HG03432 (cell line): ENCODE results near the gene GNG2.

Source experiments
- ATAC-seq: cut with Tn5 transposase; IDR thresholded peaks from one replicate; pipeline ENCODE4 v1.9.1; 2021; ENCODE audit warnings: mild to moderate bottlenecking, moderate library complexity; ENCODE audit not compliant: unreplicated experiment

The GNG2 gene

DNA sequence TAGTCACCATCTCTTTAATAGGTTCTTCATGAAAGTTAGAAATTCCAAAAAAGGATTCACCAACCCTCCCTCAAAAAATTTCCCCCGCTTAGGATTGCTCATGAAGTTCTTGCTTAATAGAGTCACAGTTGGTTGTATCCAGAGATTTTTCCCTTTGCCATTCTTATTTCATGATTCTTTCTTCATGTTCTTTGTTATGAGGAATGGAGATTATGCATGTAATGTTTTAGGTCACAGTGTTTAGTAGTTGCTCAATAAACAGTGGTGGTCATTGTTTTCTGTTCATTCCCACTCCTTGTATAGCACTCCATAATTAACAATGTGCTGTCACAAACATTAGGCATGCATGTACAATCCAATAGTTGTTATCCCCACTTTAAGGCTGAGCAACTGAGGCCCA lies 77.7 kb downstream of the GNG2 start:
- ATAC-seq, result no peak

DNA sequence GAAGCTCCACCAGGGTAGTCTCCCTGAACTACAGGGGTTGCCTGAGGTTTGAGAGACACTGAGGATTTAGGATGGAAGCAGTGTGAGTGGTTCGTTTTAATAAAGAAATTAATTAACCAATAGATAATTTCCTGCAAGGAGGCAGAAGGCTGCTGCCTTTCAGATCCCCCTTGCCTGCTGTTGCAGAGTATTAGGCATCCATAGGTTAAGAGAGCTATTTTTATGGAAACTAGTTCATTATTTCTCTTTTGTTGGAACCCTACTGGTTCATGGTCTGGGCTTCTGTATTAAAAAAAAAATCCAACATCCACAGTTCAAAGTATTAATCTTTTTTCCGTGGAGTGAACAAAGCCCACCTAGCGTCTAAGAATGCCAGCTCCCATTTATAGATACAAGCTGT lies 78.4 kb downstream of the GNG2 start:
- ATAC-seq, result no peak

DNA sequence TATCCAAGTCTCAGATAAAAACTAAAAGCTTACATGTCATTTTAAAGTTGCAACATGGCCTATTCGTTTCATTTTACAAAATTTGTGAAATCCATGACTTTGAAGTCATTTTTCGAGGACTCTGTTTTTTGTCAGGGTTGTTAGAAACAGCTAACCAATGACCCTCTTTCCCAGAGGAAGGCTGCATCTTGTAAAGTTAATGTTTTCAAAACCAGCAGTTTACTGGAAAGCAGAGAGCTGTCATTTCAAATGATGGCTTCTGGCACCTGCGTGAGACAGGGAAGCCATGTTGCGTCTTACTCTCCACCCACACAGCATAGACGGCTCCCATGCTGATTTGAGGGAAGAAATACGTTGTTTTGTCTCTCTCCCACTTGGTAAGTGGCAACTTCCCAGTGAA lies 78.8 kb downstream of the GNG2 start:
- no peak for ATAC-seq

DNA sequence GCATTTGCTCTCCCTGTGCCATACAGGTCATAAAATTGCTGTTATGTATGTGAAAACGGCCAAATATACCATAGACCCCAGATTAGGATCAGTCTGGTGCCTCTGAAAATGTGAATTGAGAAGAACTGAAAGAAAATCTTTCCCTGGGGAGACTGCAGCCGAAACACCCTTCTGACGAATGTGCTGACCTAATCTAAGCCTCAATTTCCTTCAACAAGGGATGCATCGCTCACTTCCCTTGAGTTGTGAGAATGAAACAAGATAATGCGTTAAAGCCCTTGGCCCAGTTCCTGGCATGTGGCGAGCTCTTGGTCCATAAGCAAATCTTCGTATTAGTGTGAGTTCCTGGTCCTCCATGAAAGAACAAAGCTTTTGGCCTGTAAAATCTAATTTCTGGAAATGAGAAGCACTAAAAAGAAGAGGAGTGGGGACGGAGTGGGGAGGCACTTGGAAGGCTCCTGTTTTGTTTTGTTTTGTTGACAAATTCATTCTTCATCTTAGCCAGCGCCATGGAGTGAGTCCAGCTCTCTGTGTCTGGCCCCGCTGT lies 79.4 kb downstream of the GNG2 start:
- ATAC-seq, result no peak

DNA sequence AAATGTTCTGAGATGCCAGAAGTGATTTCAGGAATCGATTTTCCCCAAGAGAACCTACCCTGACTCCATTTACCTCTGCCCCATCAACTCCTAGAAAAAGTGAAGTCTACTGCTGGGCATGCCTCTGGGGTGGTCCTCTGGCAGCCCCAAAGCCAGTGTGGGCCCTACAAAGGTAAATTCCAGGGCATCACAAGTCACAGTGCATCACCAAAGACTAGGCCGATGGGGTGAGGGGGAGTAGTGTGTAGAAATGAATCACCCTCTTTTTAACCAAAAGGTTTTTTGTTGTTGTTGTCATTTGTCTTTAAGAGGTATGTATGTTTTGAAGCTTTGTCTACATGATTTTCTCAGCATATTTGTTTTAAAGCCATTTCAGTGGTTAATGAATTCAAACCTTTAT lies 82.6 kb downstream of the GNG2 start:
- no peak for ATAC-seq

DNA sequence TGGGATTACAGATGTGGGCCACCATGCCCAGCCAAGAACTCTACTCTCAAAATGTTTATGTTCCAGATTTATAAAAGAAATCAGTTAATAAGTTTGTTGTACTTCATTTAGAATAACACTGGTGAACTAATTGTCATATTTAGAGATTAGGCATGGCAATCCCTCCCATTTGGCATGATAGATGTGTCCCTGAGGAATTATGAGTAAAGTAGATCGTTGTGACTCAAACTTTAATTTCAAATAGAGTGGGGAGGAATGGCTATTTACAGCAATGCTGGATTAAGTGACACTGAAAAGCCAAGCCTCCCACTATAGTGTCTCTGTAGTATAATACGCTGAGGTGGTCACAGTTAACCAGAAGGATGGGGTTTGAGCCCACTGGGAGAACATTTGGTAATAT lies 89.6 kb downstream of the GNG2 start:
- ATAC-seq, result no peak

DNA sequence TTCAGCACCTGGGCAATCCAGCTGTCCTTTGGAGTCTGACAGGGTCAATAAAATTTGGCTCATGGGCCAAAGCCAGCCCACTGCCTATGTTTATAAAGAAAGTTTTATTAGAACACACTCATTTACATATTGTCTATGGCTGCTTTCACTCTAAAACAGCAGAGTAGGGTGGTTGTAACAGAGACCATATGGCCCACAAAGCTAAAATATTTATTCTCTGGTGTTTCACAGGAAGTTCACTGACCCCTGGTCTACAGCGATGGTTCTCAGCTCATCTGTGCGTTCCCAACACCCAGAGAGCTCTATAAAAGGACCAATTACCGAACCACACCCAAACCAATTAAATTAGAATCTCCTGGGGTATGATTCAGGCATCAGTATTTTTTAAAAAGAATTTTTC lies 91.2 kb downstream of the GNG2 start:
- ATAC-seq, result no peak

DNA sequence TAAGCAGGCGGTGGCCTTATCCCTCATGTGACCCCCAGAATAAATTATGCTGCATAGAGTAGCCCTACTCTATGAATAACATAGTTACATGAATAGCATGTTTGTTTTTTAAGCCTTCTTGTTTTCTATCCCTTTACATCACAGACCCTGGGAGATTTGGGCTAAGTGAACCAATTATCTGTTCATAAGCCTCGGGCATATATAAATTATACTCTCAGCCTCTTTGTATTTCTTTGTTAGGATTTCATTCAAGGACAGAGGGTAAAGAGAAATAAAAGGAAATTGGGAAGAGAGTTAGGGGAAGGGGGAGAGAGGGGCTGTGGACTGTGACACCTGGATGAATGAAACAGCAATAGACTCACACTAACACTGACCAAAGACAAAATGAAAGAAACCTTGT lies 93.6 kb downstream of the GNG2 start:
- no peak for ATAC-seq

DNA sequence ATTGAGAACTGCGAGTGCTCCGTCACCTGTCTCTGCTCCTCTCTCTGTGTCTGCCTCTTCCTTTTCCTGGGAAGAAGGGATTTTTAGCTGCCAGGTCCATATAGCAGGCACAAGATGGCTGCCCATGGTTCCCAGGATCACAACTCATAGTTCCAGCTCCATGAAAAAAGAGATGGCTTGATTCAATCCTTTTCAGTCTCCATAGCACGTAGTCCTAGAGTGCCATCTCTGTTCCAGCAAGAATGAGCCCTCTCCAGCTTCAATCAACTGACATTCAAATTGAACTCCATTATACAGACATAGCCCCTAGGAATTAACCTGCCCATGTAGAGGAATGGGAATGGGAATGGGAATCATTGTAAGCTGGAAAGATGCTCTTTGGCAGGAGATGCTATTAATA lies 94.2 kb downstream of the GNG2 start:
- no peak for ATAC-seq

DNA sequence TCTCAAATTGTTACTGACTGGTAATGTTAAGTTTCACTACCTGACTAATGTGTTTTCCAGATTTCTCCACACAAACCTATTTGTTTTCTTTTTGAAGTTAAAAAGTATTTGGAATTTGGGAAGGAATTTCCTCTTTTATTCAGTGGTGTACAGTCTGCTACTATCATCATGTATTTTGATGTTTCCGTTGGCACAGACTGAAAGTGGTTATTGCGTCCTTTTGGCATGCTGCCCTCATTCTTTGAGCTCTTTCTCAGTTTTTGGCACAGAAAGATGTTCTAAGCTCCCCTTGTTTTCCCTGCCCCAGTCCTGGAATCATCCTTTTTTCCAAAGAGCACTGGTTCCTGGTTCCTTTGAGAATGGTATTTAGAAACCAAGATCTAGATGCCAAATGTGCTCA lies 97.5 kb downstream of the GNG2 start:
- no peak for ATAC-seq

DNA sequence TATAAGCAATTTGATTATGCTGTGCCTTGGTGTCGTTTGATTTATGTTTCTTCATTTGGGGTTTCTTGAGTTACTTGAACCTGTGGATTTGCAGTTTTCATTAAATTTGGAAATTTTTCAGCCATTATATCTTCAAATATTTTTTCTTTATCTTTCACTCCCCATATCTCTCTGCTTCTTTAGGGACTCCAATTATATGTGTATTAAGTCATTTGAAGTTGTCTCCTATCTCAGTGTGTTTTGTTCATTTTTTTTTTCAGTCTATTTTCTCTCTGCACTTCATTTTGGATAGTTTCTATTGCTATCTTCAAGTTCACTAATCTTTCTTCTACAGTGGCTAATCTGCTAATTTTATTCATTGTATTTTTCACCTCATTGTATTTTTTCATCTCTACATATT lies 99.5 kb downstream of the GNG2 start:
- no peak for ATAC-seq

DNA sequence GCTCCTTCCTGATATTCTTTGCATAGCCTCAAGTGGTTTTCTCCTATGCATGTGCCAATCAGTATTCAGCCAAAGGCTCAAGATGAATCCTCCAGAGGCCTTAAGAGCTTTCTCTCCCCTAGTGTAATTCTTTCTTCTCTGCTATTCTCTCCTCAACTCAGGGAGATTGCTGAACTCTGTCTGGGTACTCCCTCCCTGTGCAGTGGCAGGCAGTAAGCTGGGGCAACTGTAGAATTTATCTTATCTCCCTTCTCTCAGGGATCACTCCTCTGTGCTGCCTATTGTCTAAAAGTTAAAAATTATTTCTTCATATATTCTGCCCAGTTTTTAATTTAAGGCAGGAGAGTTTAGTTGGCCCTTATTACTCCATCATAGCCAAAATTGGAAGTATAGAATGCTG lies 100.5 kb downstream of the GNG2 start:
- no peak for ATAC-seq

DNA sequence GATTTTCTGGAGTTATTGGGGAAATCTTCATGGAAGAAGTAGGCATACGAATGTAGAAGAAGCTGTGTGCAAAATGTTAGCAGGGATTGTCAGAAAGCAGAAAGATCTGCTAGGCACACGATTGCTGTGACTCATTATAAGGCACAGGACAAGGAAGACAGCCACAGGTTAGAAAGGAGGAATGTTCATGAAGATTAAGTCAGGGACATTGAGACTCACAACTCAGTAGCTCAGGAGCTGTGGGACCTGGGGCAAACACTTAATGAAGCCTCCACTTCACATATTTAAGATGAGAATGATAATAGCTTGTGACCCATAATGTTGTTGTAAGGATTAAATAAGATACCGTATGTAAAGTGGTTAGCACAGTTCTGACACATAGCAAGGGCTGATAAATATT lies 102.3 kb downstream of the GNG2 start:
- ATAC-seq, result no peak

DNA sequence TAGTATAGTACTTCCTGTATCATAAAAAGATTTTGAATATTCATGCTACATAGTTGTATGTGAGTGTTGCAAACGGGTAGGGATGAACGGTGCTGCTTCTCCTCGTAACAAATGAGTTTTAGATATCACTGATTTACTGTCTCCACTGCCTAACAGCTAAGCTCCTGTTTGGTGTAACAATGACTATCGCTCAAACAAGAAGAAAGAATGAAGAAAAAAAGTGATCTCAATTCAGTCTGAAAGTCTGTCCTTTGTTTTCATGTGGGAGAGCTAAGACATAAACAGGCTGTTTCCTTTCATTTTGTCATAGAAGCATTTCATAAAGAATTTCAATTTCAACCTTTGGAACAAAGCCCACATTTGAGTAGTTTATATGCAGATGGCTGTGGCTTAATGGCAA lies 102.9 kb downstream of the GNG2 start:
- no peak for ATAC-seq

DNA sequence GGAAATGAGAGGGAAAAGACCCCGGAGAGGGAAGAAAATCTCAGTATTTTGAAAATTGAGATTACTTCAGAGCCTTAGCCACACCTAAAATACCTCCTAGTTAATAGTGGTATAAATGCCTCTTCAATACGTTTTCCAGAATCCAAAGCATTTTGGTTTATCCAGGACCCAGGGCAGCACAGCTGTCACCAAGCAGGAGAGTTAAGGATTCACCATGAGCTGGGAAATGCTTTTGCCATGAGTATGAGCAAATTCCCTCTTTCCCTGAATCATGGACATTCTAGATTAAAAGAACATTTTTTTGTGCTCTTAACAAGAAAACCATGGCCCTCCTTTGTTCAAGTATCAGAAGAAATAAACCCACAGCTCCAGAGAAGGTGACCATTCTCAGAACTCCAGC lies 107.1 kb downstream of the GNG2 start:
- ATAC-seq, result no peak

DNA sequence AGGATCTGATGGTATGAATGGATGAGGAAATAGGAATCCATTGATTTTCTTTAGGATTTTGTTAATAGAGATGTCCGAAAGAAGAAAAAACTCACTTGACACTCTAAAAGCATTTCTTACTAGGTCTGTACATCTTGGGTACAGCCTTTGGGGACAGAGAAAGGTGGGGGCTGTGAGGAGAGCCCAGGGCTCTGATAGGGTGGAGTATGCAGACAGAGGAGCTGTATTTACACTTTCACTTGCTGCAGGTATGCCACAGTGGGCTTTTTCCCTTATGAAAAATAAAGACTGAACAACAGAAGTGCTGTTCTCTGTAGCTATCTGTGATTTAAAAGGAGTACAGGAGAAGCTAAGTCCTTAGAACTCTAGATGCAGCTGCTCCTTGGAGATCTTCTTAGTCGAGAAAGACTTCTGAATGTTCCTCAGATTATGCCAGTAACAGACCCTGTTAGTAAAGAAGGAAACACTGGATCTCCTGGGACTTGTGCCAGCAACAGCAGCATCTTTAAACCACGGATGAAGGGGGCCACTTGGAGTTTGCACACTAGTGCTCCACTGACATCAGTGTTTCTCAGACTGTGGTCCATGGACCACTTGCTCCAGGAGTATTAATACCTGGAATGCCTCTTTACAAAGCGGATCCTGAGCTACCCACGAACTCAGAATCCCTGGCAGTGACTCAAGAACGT lies 109.6 kb downstream of the GNG2 start:
- no peak for ATAC-seq

DNA sequence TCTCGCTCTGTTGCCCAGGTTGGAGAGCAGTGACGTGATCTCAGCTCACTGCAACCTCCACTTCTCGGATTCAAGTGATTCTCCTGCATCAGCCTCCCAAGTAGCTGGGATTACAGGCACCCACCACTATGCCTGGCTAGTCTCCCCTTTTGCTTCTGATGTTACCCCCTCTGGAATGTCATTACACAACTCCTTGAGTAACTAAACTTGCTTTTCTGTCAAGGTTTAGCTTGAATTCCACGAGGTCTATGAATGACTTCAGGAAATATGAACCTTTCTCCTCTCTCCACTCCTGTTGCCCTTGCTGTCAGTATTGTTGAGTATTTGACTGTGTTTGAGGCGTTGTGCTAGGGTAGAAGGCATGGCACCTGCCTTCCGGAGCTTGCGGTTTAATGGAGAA lies 112.2 kb downstream of the GNG2 start:
- no peak for ATAC-seq

DNA sequence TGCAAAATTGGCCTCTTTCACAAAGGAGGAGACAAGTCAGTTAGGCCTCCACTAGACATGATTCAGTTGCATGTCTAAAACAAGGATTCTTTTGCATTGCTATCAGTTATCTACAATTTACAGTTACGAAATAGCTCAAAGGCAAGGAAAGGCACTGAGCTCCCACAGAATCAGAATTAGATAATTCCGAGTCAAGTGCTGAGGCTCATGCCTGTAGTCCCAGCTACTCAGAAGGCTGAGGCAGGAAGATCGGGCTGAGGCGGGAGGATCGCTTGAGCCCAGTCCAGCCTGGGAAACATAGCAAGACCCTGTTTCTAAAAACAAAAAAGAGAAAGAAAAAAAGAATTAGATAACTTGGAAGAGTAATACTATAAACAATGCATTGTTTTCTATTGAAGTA lies 116.7 kb downstream of the GNG2 start:
- ATAC-seq, result no peak

DNA sequence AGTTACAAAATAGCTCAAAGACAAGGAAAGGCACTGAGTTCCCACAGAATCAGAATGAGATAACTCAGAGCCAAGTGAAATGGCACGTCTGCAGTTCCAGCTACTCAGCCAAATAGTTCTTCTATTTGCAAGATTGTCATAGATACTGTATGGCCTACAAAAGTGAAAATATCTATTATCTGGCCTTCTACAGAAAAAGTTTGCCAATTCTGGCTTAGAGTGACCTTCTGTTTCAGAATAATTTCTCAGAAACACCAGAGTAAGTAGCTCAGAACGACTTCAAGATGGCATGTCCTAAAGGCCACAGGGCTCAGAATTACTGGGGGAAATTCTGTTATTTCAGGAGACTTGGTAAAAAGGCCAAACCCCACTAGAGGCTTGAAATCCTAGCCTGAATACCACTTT lies 118.3 kb downstream of the GNG2 start:
- no peak for ATAC-seq

DNA sequence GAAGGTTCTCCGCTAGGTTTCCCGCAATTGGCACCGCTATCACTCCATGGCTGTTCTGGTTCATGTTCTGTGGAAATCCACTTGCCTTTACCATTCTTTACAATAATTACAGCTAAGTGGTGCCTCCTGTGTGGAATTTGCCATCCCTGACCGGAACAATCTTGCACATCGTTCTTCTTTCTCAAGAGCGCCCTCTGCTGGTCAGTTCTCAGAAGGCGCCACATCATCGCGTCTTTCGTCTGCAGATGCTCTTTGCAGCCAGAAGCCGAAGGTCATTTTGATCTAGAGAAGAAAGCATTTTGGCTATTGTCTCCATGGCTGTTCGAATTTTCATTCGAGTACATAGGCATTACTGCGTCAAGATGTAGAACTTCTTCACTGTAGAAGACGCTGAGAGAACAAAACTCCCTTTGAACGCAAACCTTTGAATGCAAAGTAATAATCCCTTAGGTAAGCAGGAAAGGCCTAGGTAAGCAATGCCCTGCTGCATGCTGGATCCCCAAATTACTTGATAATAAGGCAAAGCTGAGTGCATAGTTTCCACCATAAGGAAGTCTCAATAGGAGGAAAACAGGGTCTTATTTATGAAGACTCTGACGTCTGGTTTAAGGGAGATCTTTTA lies 118.8 kb downstream of the GNG2 start:
- ATAC-seq, result peak; percentile 53

DNA sequence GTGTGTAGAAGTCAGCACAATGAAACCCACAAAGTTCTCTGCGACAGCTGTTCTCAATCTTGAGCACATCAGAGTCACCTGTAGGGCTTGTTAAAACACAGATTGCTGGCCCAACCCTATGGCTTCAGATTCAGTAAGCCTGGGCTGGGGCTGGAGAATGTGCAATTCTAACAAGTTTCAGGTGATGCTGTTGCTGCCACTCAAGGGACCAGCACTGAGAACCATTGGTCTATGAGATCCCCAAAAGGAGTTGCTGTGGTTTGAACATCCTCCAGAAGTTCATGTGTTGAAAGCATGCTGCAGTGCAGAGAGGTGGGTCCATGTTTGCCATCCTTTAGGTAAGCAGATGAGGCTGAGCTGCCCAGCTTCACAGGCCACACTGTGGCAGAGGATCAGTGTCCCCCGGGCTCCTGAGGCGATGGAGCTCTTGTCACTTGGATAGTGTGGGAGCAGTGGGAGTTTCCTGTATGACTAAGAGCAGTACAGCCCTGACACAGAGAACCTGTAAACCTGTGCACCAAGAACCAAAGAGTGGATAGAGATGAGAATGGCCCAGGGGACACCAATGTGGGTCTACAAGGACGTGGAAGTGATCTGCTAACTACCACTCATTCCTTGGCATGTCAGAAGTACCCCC lies 120.9 kb downstream of the GNG2 start:
- peak; percentile 77 for ATAC-seq

DNA sequence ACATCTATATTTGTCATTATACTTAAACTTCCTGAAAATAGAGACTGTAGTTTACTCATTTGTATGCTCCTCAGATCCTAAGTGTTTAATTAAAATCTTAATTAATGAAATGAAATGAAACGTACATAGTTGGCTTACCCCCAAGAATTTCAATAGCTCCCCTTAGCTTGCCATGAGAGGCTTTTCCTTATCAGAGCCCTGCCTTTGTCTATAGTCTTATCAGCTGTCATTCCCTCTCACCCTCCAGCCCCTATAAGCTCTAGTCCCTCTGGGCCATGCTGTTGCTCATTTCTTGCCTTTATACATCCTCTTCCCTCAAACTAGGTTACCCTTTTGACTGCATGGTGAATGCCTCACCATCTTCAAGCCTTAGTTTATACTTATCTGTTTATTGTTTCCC lies 127.8 kb downstream of the GNG2 start:
- ATAC-seq, result no peak
